ACC112 (cell line): ENCODE data around the gene PI4KA.
A peak's percentile ranks its signal among the peaks of the same experiment; 100 is the strongest.

Experiments
- H2AFZ ChIP-seq: fragments of 200-600 bp; sonication (generic); one replicate; pipeline ENCODE4 v1.6.0; 2017; ENCODE audit warnings: antibody characterized with exemption, low read length; ENCODE audit not compliant: unreplicated experiment
- H3K27ac ChIP-seq: fragments of 200-600 bp; sonication (generic); 2 replicates; pipeline ENCODE4 v1.5.1; 2014; ENCODE audit warnings: low read depth, mild to moderate bottlenecking, antibody characterized with exemption, low read length, moderate library complexity
- H3K27me3 ChIP-seq: fragments of 200-600 bp; sonication (generic); 2 replicates; pipeline ENCODE4 v1.6.1; 2014; ENCODE audit warnings: mild to moderate bottlenecking, antibody characterized with exemption, low read length, moderate library complexity, mixed read lengths; ENCODE audit not compliant: insufficient read depth
- H3K36me3 ChIP-seq: fragments of 200-600 bp; sonication (generic); 2 replicates; pipeline ENCODE4 v1.6.1; 2016; ENCODE audit warnings: mild to moderate bottlenecking, antibody characterized with exemption, low read length, moderate library complexity, mixed read lengths; ENCODE audit not compliant: insufficient read depth
- H3K4me1 ChIP-seq: fragments of 200-600 bp; sonication (generic); one replicate; pipeline ENCODE4 v1.6.1; 2016; ENCODE audit warnings: low read length, mixed read lengths; ENCODE audit not compliant: insufficient read depth, unreplicated experiment, control insufficient read depth
- H3K4me3 ChIP-seq: fragments of 200-600 bp; sonication (generic); 2 replicates; pipeline ENCODE4 v1.5.1; 2014; ENCODE audit warnings: mild to moderate bottlenecking, low read depth, low read length
- H3K79me2 ChIP-seq: fragments of 200-600 bp; sonication (generic); one replicate; pipeline ENCODE4 v1.6.0; 2016; ENCODE audit warnings: low read length; ENCODE audit not compliant: control insufficient read depth, unreplicated experiment, insufficient read depth

The PI4KA gene

GRCh38 chr22:20781272-20781990, 77.2 kb downstream of the PI4KA start:
- Histone ChIP-seq H3K4me1 (peaks cover 41% of the 10 kb centered on the region), H2AFZ (no peak overlapping the region), H3K36me3 (no peaks in the 10 kb centered on the region), H3K79me2 (no peaks in the 10 kb centered on the region), H3K27me3 (no peaks in the 10 kb centered on the region), H3K4me3 (no peak overlapping the region), H3K27ac (no peak overlapping the region)

GRCh38 chr22:20779818-20780158, 78.8 kb downstream of the PI4KA start:
- H3K27ac ChIP-seq = no peak overlapping the region
- peaks cover 41% of the 10 kb centered on the region for H3K4me1 ChIP-seq
- H3K36me3 ChIP-seq = no peaks in the 10 kb centered on the region
- no peaks in the 10 kb centered on the region for H3K79me2 ChIP-seq
- H3K27me3 ChIP-seq = no peaks in the 10 kb centered on the region
- H3K4me3 ChIP-seq = no peak overlapping the region
- no peak overlapping the region for H2AFZ ChIP-seq

DNA sequence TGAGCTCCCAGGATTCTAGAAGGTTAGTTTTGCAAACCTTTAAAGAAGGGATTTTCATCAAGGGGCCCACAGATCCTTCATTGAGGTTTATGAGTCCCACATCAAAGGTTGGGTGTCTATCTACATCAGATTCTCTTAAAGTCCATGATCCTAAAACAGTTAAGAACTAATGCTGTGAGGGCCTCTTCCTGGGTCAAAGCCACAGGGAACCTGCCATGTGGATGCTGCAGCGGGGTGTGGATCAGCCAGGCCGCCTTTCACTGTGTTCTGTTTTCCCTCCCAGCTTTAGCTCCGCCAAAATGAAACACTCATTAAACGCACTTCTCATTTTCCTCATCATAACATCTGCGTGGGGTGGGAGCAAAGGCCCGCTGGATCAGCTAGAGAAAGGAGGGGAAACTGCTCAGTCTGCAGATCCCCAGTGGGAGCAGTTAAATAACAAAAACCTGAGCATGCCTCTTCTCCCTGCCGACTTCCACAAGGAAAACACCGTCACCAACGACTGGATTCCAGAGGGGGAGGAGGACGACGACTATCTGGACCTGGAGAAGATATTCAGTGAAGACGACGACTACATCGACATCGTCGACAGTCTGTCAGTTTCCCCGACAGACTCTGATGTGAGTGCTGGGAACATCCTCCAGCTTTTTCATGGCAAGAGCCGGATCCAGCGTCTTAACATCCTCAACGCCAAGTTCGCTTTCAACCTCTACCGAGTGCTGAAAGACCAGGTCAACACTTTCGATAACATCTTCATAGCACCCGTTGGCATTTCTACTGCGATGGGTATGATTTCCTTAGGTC, 79.4 kb downstream of the PI4KA start:
- Histone ChIP-seq H3K79me2 (no peaks in the 10 kb centered on the region), H3K4me3 (no peak overlapping the region), H3K36me3 (no peaks in the 10 kb centered on the region), H3K27me3 (no peaks in the 10 kb centered on the region), H2AFZ (no peak overlapping the region), H3K27ac (no peak overlapping the region), H3K4me1 (peaks cover 38% of the 10 kb centered on the region)

- H3K36me3 ChIP-seq = no peaks in the 10 kb centered on the region
- H3K79me2 ChIP-seq = no peaks in the 10 kb centered on the region
- H3K27ac ChIP-seq = peak overlapping the region; percentile 56
- peaks cover 22% of the 10 kb centered on the region for H3K4me1 ChIP-seq
- no peak overlapping the region for H2AFZ ChIP-seq
- H3K4me3 ChIP-seq = no peak overlapping the region
- H3K27me3 ChIP-seq = no peaks in the 10 kb centered on the region
These were observed 81.0 kb downstream of the PI4KA start for GRCh38 chr22:20777420-20778177.

DNA sequence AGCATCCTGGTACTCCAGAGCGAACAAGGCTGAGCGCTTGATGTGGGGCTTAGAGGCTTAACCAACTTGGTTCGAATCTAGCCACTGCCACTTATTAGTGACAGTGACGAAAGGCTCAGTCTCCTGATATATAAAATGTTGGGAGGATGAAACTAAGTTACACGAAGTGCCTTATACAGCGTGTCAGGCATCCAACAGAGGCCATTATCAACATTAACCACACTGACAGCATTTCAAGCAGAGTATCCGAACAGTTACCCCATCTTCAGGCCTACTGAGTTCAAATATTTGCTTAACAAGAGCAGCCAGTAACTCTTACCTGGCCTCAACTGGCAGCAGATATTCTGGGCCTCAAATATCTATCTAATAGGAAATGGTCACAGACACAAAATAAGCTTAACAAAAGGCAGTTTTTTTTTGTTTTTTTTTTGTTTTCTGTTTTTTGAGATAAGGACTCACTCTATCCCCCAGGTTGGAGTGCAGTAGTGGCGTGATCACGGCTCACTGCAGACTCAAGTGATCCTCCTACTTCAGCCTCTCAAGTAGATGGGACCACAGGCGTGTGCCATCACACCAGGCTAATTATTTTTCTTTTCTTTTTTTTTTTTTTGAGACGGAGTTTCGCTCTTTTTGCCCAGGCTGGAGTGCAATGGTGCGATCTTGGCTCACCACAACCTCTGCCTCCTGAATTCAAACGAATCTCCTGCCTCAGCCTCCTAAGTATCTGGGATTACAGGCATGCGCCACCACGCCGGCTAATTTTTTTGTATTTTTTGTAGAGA, 81.8 kb downstream of the PI4KA start:
- Histone ChIP-seq H2AFZ (no peak overlapping the region), H3K36me3 (no peaks in the 10 kb centered on the region), H3K27me3 (no peaks in the 10 kb centered on the region), H3K27ac (no peak overlapping the region), H3K79me2 (no peaks in the 10 kb centered on the region), H3K4me1 (peaks cover 15% of the 10 kb centered on the region), H3K4me3 (no peak overlapping the region)

GRCh38 chr22:20775342-20775895, 83.2 kb downstream of the PI4KA start:
- H2AFZ ChIP-seq = no peak overlapping the region
- H3K27me3 ChIP-seq = no peaks in the 10 kb centered on the region
- no peak overlapping the region for H3K4me3 ChIP-seq
- no peak overlapping the region for H3K27ac ChIP-seq
- no peaks in the 10 kb centered on the region for H3K79me2 ChIP-seq
- no peaks in the 10 kb centered on the region for H3K36me3 ChIP-seq
- H3K4me1 ChIP-seq = peaks cover 7% of the 10 kb centered on the region

- no peak overlapping the region for H3K27ac ChIP-seq
- H3K36me3 ChIP-seq = no peaks in the 10 kb centered on the region
- no peaks in the 10 kb centered on the region for H3K79me2 ChIP-seq
- no peak overlapping the region for H3K4me3 ChIP-seq
- H3K27me3 ChIP-seq = no peaks in the 10 kb centered on the region
- H3K4me1 ChIP-seq = peaks cover 7% of the 10 kb centered on the region
- no peak overlapping the region for H2AFZ ChIP-seq
These were observed 83.7 kb downstream of the PI4KA start for GRCh38 chr22:20774882-20775281.

- Histone ChIP-seq H3K27ac (no peak within 1 kb of the TSS), H3K4me1 (peaks cover 7% of the 10 kb centered on the region), H3K27me3 (no peaks in the 10 kb centered on the region), H3K36me3 (no peaks in the 10 kb centered on the region), H3K4me3 (no peak within 1 kb of the TSS), H2AFZ (no peak within 1 kb of the TSS), H3K79me2 (no peaks in the 10 kb centered on the region)
These were observed 84.8 kb downstream of the PI4KA start, which contains the start of gene SERPIND1 for GRCh38 chr22:20773793-20774212. TSS of gene SERPIND1 (plus strand) at chr22:20774113. CDS start at chr22:20779313, 5,200 bp downstream.

- Histone ChIP-seq H3K4me3 (no peak overlapping the region), H3K36me3 (no peaks in the 10 kb centered on the region), H2AFZ (no peak overlapping the region), H3K4me1 (no peaks in the 10 kb centered on the region), H3K79me2 (no peaks in the 10 kb centered on the region), H3K27ac (no peak overlapping the region), H3K27me3 (no peaks in the 10 kb centered on the region)
These were observed 86.5 kb downstream of the PI4KA start for GRCh38 chr22:20771918-20772625.
